KBM-7 (cell line): ENCODE data around the gene PDYN.
A peak's percentile ranks its signal among the peaks of the same experiment; 100 is the strongest.

Experiments used
- DNase-seq: peaks from one replicate; pipeline ENCODE4 v3.0.0-alpha.2; 2015
- in situ Hi-C: fragments of 300-500 bp; cut with MboI; formaldehyde crosslinking; loops from 2 replicates; pipeline ENCODE4 v1.14.3; 2020; ENCODE audit warnings: low sequenced_read_pairs, low pct_unique_long_range_greater_than_20kb, mixed read lengths

The PDYN gene

GRCh38 chr20:1997483-1998192, 3.8 kb upstream of the PDYN start:
- DNase-seq, result no peak
- in situ Hi-C loops, result no loop called here

GRCh38 chr20:1995531-1996310, 1.9 kb upstream of the PDYN start:
- in situ Hi-C loops, result no loop called here
- DNase-seq, result no peak

- no peak for DNase-seq
- in situ Hi-C loops, result no loop called here
Measured at GRCh38 chr20:1994627-1995026, 769 bp upstream of the PDYN start.

GRCh38 chr20:1992359-1993110, 1.3 kb downstream of the PDYN start:
- DNase-seq, result no peak
- in situ Hi-C loops, result no loop called here

GRCh38 chr20:1987826-1988225, 6.0 kb downstream of the PDYN start:
- DNase-seq, result no peak
- in situ Hi-C loops, result no loop called here

- DNase-seq, result no peak
- in situ Hi-C loops, result no loop called here
Measured at GRCh38 chr20:1983301-1983700, 10.6 kb downstream of the PDYN start.

GRCh38 chr20:1982686-1983085, 11.2 kb downstream of the PDYN start:
- DNase-seq, result no peak
- in situ Hi-C loops, result no loop called here

- no peak for DNase-seq
- in situ Hi-C loops, result no loop called here
Measured at GRCh38 chr20:1979106-1979778, 14.6 kb downstream of the PDYN start.

- DNase-seq, result no peak
- in situ Hi-C loops, result no loop called here
Measured at GRCh38 chr20:1975291-1975690, 18.6 kb downstream of the PDYN start.

GRCh38 chr20:1973601-1974440, 20.0 kb downstream of the PDYN start:
- DNase-seq, result no peak
- in situ Hi-C loops, result no loop called here

- DNase-seq, result no peak
- in situ Hi-C loops, result no loop called here
Measured at GRCh38 chr20:1971893-1972586, 21.8 kb downstream of the PDYN start.

- in situ Hi-C loops, result no loop called here
- no peak for DNase-seq
Measured at GRCh38 chr20:1968964-1969363, 24.9 kb downstream of the PDYN start.

- in situ Hi-C loops, result no loop called here
- peak; percentile 85 for DNase-seq
Measured at GRCh38 chr20:1965520-1966351, 28.1 kb downstream of the PDYN start.

GRCh38 chr20:1964659-1965405, 29.0 kb downstream of the PDYN start:
- in situ Hi-C loops, result no loop called here
- no peak for DNase-seq

- in situ Hi-C loops, result no loop called here
- no peak for DNase-seq
Measured at GRCh38 chr20:1964061-1964460, 29.8 kb downstream of the PDYN start.

- in situ Hi-C loops, result no loop called here
- DNase-seq, result no peak
Measured at GRCh38 chr20:1961374-1961773, 32.5 kb downstream of the PDYN start.

- DNase-seq, result no peak
- in situ Hi-C loops, result no loop called here
Measured at GRCh38 chr20:1959156-1959555, 34.7 kb downstream of the PDYN start.
